CD1c-positive myeloid dendritic cell (primary cell): ENCODE results near the gene HOTAIR.
A peak's percentile ranks its signal among the peaks of the same experiment; 100 is the strongest.

Source experiments
- DNase-seq: peaks from one replicate; pipeline ENCODE4 v3.0.0-alpha.2; 2016; ENCODE audit errors: extremely low spot score

The HOTAIR gene

DNA sequence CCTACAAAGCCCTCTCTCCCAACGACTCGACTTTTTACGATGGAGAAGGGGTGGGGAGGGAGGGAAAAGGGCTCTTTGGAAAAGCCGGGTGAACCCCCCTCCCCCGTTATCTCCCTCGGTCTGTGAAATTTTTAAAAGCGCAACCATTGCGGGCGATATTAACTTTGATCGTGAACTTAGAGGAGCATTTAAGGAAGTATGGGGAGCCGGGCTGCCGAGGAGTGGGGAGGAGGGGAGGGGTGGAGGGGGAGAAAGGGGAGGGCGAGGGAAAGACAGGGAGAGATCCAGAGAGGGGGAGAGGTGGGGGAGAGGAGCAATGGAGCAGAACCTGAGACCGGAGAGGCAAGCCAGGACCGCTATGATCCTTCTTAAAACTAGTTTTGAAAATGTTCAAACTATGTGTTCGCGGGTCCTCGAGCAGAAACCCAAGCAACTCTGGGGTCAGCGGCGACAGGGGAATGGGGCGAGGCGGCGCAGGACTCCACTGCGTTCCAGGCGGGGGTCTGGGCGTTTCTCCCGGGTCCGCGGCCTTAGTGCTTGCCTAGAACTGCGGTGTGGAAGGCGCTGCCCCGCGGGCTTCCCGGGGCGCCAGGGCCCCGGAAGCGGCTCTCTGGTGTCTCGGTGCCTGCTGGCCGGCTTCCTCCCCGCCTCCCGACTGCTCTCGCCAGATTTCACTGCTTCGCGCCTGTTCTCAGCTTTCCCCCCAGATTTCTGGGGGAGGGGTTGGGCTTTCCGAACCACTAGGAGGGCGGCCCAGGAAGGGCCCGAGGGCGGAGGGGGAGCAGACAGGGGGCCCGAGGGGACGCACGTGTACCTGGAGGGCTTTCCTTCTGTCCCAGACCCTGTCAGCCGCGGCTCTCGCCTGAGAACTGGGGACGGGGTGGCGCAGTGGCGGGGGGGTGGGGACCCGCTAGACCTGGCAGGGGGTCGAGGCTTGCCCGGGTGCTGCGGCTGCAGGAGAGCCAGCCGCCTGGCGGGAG, at the start of gene HOTAIR:
Gene HOTAIR, minus strand, starts transcription at position 871 of the 980 bp plus-strand sequence.
- DNase-seq = peak; percentile 30

DNA sequence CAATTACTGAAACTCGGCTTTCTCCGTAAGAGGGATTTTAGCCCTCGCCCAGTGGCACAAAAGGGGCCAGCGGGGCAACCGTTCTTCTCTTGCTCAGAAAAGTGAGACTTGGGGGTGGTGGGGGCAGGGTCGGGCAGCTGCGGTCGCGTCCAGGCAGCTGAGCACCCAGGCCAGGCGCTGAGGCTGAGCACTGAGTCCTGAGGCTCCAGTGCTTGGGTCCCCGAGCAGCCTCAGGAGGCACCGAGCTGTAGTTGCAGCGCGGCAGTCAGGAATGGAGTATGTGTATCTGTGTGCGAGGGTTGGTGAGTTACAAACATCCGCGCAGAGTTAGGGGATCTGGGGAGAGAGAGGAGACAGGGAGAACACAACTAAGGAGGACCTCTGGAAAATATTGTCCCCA, 49.4 kb upstream of the HOTAIR start:
- DNase-seq = no peak

DNA sequence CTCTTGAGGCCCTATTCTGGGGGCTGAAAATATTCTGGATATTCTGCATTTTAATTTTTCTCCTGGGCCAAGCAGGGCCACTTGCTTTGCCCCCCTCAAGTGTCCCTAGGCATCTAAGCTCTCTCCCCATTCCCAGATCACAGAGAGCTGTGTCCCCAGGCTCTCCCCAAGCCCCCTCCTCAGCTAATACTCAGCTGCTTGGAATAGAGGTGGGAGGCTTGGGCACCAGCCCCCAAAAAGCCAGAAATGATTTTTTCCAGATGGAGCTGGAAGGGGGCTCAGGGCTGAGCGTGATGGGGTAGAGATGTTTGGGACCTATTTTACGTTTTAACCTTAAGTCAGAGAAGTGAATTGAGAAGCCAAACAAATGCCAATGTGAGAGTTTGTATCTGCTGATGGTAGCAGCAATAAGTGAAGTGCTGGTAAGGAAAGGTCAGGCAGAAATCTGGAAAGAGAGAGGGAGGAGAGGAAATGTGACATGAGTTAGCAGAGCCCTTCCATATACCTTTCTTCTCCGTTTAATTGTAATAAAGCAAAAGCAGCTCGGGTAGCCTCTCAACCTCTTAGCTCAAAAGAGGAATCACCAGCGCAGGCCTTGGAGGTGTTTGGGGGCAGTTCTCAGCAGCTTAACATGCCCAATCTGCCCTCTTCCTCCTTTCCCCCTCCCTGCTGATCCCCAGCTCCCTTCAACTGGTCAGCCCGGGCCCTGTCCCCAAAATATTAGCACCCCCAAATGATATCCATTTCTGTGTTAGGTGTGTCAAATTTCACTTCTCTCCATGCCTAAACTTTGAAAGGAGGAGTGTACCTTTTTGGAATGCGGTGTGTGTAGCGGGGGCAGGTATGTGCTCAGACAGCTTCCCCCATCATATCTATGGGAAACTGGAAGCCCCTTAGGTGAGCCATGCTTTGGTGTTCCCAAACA, 48.5 kb upstream of the HOTAIR start:
- no peak for DNase-seq

DNA sequence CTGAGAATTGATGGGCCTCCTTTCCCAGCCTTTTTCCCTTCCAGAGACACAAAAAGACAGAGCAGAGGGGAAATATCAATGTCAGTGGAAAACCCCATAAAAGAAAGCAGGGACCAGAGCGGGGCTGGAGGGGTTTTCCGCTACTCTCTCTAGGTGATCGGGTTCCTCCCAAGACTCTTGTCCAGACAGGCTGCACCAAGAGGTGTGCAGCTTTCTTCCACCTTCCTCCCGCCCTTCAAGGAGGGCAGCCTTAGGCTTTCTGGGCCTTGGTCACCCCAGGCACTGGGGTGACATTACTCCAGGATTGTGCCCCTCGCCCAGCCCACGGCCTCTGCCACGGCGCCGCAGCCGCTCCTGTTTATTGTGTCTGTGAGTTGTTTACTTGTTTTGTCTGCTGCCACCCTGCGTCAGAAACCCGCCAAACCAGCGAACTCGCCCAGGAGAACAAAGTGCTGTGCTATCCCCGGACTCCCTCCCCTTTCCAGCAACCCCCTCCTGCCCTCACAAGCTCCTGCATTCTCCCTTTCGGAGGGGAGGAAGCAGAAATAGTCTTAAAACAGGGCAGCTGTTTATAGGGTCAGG, 46.8 kb upstream of the HOTAIR start:
- no peak for DNase-seq

- DNase-seq = no peak
These were observed 46.0 kb upstream of the HOTAIR start for GRCh38 chr12:54020591-54021405.

- DNase-seq = no peak
These were observed 45.3 kb upstream of the HOTAIR start for GRCh38 chr12:54019924-54020590.

DNA sequence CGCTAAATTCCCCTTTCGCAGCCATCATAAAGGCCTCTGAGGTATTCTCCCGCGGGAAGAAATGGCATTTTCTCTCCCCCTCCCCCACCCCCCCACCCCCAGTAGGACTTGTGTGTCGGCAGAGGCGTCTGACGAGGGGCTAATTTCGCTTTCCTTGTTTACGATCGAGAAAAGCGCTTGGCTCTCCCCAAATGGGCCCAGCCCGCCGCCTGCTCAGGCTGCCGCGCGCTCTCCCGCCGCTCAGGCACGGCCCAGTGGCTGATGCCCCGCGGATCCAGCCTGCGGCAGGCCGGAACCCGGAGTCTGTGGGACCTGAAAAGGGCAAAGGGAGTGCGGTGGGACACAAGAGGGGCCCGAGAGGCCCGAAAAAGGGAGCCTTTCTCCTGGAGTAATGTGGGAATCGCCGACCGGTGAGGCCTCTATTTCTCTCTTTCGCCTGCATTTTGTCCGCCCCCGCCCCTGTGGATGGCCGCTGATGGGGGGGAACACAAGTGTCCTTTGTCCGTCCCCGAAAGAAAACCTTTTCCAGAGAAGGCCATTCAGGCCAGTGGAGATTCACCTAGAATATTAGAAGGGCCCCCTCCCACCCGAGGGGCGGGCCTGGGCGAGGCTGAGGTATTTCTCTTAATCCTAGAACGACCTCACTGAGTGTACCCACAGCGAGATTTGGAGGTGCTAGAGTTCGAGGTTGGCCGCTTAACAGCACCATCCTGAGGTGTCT, 44.5 kb upstream of the HOTAIR start:
- no peak for DNase-seq

DNA sequence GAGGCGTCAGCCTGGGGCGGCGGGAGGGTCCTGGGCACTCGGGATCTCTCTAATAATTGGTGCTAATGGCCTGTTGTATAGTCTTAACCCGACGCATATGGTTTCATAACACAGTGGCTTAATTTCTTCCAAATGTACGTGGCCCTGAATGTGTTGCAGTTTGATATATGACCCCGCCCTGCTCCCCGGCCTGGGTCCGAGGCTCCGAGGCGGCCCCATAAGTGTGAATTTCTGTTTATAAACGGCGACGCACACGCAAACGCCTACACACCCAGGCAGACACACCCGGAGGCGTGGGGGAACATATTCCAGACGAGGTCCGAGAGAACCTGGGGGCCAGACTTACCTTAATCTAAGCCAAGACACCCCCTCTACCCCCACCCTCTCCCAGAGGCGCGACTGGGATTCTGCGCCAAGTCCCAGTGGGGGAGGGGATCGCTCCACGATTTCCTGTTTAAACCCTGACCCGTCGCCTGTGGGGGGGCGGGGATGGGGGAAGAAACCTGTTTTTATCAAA, 43.8 kb upstream of the HOTAIR start:
- no peak for DNase-seq

GRCh38 chr12:54017878-54018467, 43.2 kb upstream of the HOTAIR start:
- peak; percentile 53 for DNase-seq

- DNase-seq = no peak
These were observed 42.5 kb upstream of the HOTAIR start for GRCh38 chr12:54017027-54017788.

GRCh38 chr12:54016478-54016964, 41.8 kb upstream of the HOTAIR start:
- no peak for DNase-seq

DNA sequence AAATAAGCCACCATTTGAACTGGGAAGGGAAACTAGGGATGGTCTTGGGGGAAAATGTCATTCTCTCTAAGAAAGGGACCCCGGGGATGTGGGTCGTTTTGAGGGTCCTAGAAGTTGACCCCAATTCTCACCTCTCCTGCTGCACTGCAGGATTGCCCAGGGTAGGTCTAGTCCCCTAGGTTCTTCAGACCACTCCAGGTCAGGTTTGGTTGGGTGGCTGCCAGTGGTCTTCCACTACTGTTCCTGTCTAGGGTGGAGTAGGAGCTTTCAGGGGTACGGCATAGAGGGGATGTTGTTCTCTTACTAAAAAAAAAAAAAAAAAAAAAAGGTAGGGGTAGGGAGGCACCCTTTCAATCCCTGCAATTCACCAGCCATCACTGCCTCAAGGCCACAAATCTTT, 41.3 kb upstream of the HOTAIR start:
- no peak for DNase-seq

GRCh38 chr12:54015018-54015931, 40.5 kb upstream of the HOTAIR start:
- no peak for DNase-seq

DNA sequence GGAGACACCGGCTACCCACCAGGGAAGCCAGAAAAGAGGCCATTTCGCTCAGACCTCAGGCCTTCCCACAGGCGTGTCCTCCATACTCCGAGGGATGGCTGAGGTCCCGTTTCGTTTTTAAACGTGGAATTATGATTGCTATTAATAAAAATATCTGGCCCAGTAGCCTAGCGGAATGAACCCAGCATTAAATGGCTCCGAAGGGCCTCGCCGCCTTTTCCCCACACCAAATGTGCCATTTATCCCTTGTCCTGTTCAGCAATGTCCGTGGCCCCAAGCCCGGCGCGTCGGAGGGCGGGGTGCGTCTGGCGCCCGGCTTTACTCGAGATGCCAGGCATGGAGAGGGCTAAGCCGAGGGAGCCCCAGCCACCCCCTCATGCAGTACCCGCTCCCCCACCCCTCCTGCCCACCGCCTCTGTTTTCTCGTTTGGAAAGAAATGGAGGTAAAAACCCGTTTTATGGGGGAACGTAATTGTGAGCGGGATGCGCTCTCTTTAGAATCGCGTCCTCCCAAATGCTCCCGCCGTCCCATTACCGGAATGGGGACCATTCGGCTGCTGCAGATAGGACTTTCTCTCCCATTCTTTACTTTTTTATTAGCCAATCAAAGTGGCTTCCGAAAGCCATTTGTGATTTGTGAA, 39.7 kb upstream of the HOTAIR start:
- DNase-seq = no peak

GRCh38 chr12:54012631-54013409, 38.1 kb upstream of the HOTAIR start:
- no peak for DNase-seq
